Endothelial cell of umbilical vein (primary cell): ENCODE results near the gene MAEL. TPM values are rescaled to one million over a fixed set of nuclear protein-coding genes. Genes with fewer than 3 reads are reported as not detected.

Source experiments
- BruUV-seq: library from RNA; stranded (reverse); fragments of 400-500 nt; replicated peaks from 2 replicates; lab custom pipeline; 2021; lab: Mats Ljungman, UMichigan
- CTCF ChIA-PET: fragments of 300-600, 350-600 bp; sonication (Branson Sonifier 250); formaldehyde crosslinking; loops from one replicate; lab custom pipeline; 2021; ENCODE audit warnings: antibody characterized with exemption, inconsistent platforms; lab: Charles Lee
- POLR2A ChIA-PET: fragments of 300-600, 350-600 bp; sonication (Branson Sonifier 250); formaldehyde crosslinking; loops from one replicate; lab custom pipeline; 2021; ENCODE audit warnings: antibody characterized with exemption, inconsistent platforms; lab: Charles Lee
- DNase-seq: peaks from one replicate; pipeline ENCODE4 v3.0.0-alpha.2; 2011; ENCODE audit warnings: low read depth, low spot score
- FAIRE-seq: peaks from 2 replicates; lab custom pipeline; 2011; peaks lifted over from hg19 to GRCh38; lab: Jason Lieb, UNC
- H2AFZ ChIP-seq: 2 replicates; pipeline ENCODE4 v1.6.0; 2012; ENCODE audit warnings: low read depth, low read length, control low read depth, inconsistent platforms
- H3K27ac ChIP-seq: 2 replicates; pipeline ENCODE4 v1.5.1; 2011; ENCODE audit warnings: low read depth, mild to moderate bottlenecking, control low read depth, low read length, moderate library complexity; ENCODE audit not compliant: insufficient read depth
- H3K27me3 ChIP-seq, 2 experiments: 2 replicates each; pipeline versions ENCODE4 v1.6.0 to v1.6.1; 2011; ENCODE audit warnings: low read length in 2 of 2, mixed read lengths in 1 of 2; ENCODE audit not compliant: control insufficient read depth in 2 of 2, insufficient read depth in 2 of 2
- H3K36me3 ChIP-seq, 2 experiments: 2 replicates in 1 of 2; 3 replicates in 1 of 2; pipeline ENCODE4 v1.5.1; 2011; ENCODE audit warnings: low read length in 2 of 2, mild to moderate bottlenecking in 1 of 2, moderate library complexity in 1 of 2; ENCODE audit not compliant: control insufficient read depth in 2 of 2, insufficient read depth in 2 of 2; ENCODE audit errors: extremely low read depth in 1 of 2
- H3K4me1 ChIP-seq: 3 replicates; pipeline ENCODE4 v1.5.1; 2011; ENCODE audit warnings: mild to moderate bottlenecking, low read length; ENCODE audit not compliant: control insufficient read depth, insufficient read depth; ENCODE audit errors: extremely low read depth
- H3K4me2 ChIP-seq: 2 replicates; pipeline ENCODE4 v1.6.1; 2011; ENCODE audit warnings: low read length, control low read depth, mixed read lengths; ENCODE audit not compliant: insufficient read depth
- H3K4me3 ChIP-seq, 3 experiments: fragments of 200-600 bp in 1 of 3; sonication (generic), shearing (Covaris generic) in 1 of 3; replicated peaks in 1 of 3; 2 replicates each; pipeline ENCODE4 v1.5.1; 2011 to 2016; ENCODE audit warnings: control low read depth in 3 of 3, low read length in 3 of 3, mild to moderate bottlenecking in 2 of 3, inconsistent platforms in 1 of 3, low read depth in 1 of 3, moderate library complexity in 1 of 3; ENCODE audit not compliant: insufficient read depth in 1 of 3
- H3K79me2 ChIP-seq: 2 replicates; pipeline ENCODE4 v1.6.0; 2012; ENCODE audit warnings: low read length, inconsistent platforms; ENCODE audit not compliant: control insufficient read depth, insufficient read depth
- H3K9ac ChIP-seq: replicated peaks from 2 replicates; pipeline ENCODE3; 2011; ENCODE audit warnings: low read length, control low read depth; ENCODE audit not compliant: insufficient read depth; ENCODE audit errors: extremely low read depth
- H3K9me1 ChIP-seq: replicated peaks from 3 replicates; pipeline ENCODE4 v1.6.0; 2011; ENCODE audit warnings: mild to moderate bottlenecking, low read length; ENCODE audit not compliant: control insufficient read depth, insufficient read depth; ENCODE audit errors: extremely low read depth
- H3K9me3 ChIP-seq: replicated peaks from 2 replicates; pipeline ENCODE4 v1.5.1; 2012; ENCODE audit warnings: low read length, inconsistent platforms; ENCODE audit not compliant: control insufficient read depth, insufficient read depth
- H4K20me1 ChIP-seq: replicated peaks from 2 replicates; pipeline ENCODE3; 2011; ENCODE audit warnings: mild to moderate bottlenecking, low read length; ENCODE audit not compliant: control insufficient read depth, insufficient read depth; ENCODE audit errors: extremely low read depth
- CTCF ChIP-seq, 2 donors: IDR thresholded peaks; 1 replicate in 1 of 2; 2 replicates in 1 of 2; pipeline ENCODE4 v1.5.1; 2011; ENCODE audit warnings: low read length in 2 of 2, mild to moderate bottlenecking in 2 of 2, moderate library complexity in 2 of 2, control low read depth in 1 of 2, inconsistent platforms in 1 of 2, low read depth in 1 of 2; ENCODE audit not compliant: insufficient read depth in 1 of 2; ENCODE audit errors: extremely low read depth in 1 of 2
- EZH2 ChIP-seq: IDR thresholded peaks from 2 replicates; pipeline ENCODE4 v1.6.1; 2012; ENCODE audit warnings: borderline replicate concordance, low read depth, mild to moderate bottlenecking, moderate library complexity, low read length, inconsistent platforms; ENCODE audit not compliant: severe bottlenecking
- FOS ChIP-seq: IDR thresholded peaks from 2 replicates; pipeline ENCODE4 v1.6.1; 2011; ENCODE audit warnings: mild to moderate bottlenecking, low read length, moderate library complexity, borderline replicate concordance; ENCODE audit not compliant: insufficient read depth
- GATA2 ChIP-seq: IDR thresholded peaks from 2 replicates; pipeline ENCODE4 v1.7.0; 2011; ENCODE audit warnings: low read depth, mild to moderate bottlenecking, moderate library complexity, mixed read lengths, low read length; ENCODE audit not compliant: insufficient read length, insufficient read depth
- JUN ChIP-seq: IDR thresholded peaks from 2 replicates; pipeline ENCODE4 v1.6.1; 2011; ENCODE audit warnings: borderline replicate concordance, low read depth; ENCODE audit not compliant: insufficient read length, insufficient read depth
- MAX ChIP-seq: IDR thresholded peaks from 2 replicates; pipeline ENCODE4 v1.6.1; 2011; ENCODE audit not compliant: insufficient read depth, insufficient read length
- MYC ChIP-seq: IDR thresholded peaks from one replicate; pipeline ENCODE4 v1.6.1; 2011; ENCODE audit warnings: mild to moderate bottlenecking, low read depth, low read length
- POLR2A ChIP-seq: IDR thresholded peaks from 2 replicates; pipeline ENCODE4 v1.6.1; 2012; ENCODE audit warnings: low read depth, mild to moderate bottlenecking, control low read depth, low read length
- POLR2AphosphoS5 ChIP-seq: IDR thresholded peaks from 2 replicates; pipeline ENCODE4 v1.6.1; 2012; ENCODE audit warnings: low read depth, mild to moderate bottlenecking, control low read depth, low read length, moderate library complexity; ENCODE audit not compliant: insufficient read depth
- dilution Hi-C: fragments of 300-500 bp; cut with MboI; formaldehyde crosslinking; loops from one replicate; pipeline ENCODE4 v1.15.0; 2019; ENCODE audit warnings: low sequenced_read_pairs; ENCODE audit not compliant: extremely low pct_ligation_motif_present
- intact Hi-C: fragments of 100-400 bp; cut with micrococcal nuclease; formaldehyde crosslinking; loops from one replicate; pipeline ENCODE4 v1.10.0; 2022
- polyA plus RNA-seq, 4 experiments: library from polyadenylated mRNA; depleted of rRNA in 3 of 4; stranded (reverse) in 3 of 4; unstranded in 1 of 4; fragments of >200 nt; gene quantifications; 2 replicates each; pipeline versions ENCODE4 v1.2.1 to v1.2.3, GENCODE V29; 2011 to 2012; ENCODE audit warnings: missing spikeins in 1 of 4
- total RNA-seq: library from RNA; stranded (reverse); gene quantifications from 2 replicates; pipeline ENCODE4 v1.2.3, GENCODE V29; 2021

The MAEL gene
- total and polyA plus RNA-seq, 2 donors (not counting 3 experiments of a cell fraction or from before 2014, with no cell fraction given), result 0.04 TPM; not detected in 1

- H2AFZ ChIP-seq, result no peak overlapping the region
- H3K9me3 ChIP-seq, result no peaks in the 10 kb centered on the region
- no peaks in the 10 kb centered on the region for H3K36me3 ChIP-seq
- TF ChIP-seq GATA2 (no peak), POLR2AphosphoS5 (no peak), MYC (no peak), CTCF (IDR thresholded peaks at IDR 0.05; ENCODE audit: extremely low read depth in 1 of 2, insufficient read depth in 1 of 2, low read depth in 1 of 2, low read length in 2 of 2) (no peak), JUN (no peak), EZH2 (no peak), FOS (no peak), MAX (no peak), POLR2A (no peak)
- FAIRE-seq, result no peak
- dilution Hi-C loops, result no loop called here
- H3K4me3 ChIP-seq, result no peak overlapping the region
- H3K9ac ChIP-seq, result no peak overlapping the region
- no peaks in the 10 kb centered on the region for H3K9me1 ChIP-seq
- no peaks in the 10 kb centered on the region for H4K20me1 ChIP-seq
- no peaks in the 10 kb centered on the region for H3K79me2 ChIP-seq
- BruUV-seq, result no TSS peak
- H3K4me2 ChIP-seq, result no peak overlapping the region
- ChIA-PET POLR2A (no interaction called here), CTCF (interaction anchor here (0.6 to 12.6 kb wide), 28 partner anchors 9 to 1134 kb away, joined by 3 to 509 read pairs (median 5); partner anchors contain the start of genes CREG1 and TADA1)
- peaks cover 3% of the 10 kb centered on the region for H3K4me1 ChIP-seq
- no peak overlapping the region for H3K27ac ChIP-seq
- H3K27me3 ChIP-seq, result peaks cover 0 to 3% of the 10 kb centered on the region in 2 experiments
- no peak for DNase-seq
- intact Hi-C loops, result loop anchor here (1.0 to 5.0 kb wide), 5 partner anchors 149 to 1135 kb away; no protein-coding TSS in a partner anchor
Measured at GRCh38 chr1:167059809-167060107, 70.7 kb downstream of the MAEL start.
